Bone marrow (tissue), 2 donors: Measurements from ENCODE around the gene RPL37.
"Not testable (repeated sequence)": the region's sequence is repeated elsewhere in the genome, so short reads cannot be mapped to it uniquely, and the experiment has no call there.

Source experiments
- DNase-seq, 2 donors: peaks; one replicate each; lab custom pipeline; 2025; lab: John Stamatoyannopoulos, UW

The RPL37 gene

DNA sequence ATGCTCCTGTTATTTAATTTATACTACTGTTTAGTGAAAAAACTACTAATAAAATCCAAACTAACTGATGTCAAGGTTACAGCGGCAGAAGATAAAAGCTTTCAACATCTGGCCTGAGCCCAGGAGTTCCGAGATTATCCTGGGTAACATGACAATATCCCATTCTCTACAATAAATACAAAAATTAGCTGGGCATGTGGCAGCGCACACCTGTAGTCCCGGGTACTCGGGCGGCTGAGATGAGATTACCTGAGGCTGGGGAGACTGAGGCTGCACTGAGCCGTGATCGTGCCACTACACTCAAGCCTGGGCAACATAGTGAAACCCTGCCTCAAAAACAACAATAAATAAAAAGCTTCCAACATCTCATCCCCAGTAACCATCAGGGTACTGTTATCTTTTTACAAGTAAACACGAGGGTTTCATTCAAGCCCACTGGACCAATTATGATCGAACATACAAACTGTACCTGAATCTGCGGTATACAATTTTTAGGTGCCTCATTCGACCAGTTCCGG, 1.3 kb downstream of the RPL37 start:
- DNase-seq, result no peak

GRCh38 chr5:40832345-40832744, 2.7 kb downstream of the RPL37 start:
- DNase-seq, result no peak

- no peak for DNase-seq
Observed at GRCh38 chr5:40831346-40832210, 3.4 kb downstream of the RPL37 start.

GRCh38 chr5:40829748-40830533, 5.1 kb downstream of the RPL37 start:
- no peak for DNase-seq

GRCh38 chr5:40828690-40829661, 6.0 kb downstream of the RPL37 start:
- no peak for DNase-seq

- DNase-seq, result no peak
Observed at GRCh38 chr5:40828021-40828631, 6.9 kb downstream of the RPL37 start.

- no peak for DNase-seq
Observed at GRCh38 chr5:40827188-40827977, 7.6 kb downstream of the RPL37 start.

- DNase-seq, result no peak
Observed at GRCh38 chr5:40826489-40827187, 8.4 kb downstream of the RPL37 start.

- not testable (repeated sequence) for DNase-seq
Observed at GRCh38 chr5:40825461-40826043, 9.5 kb downstream of the RPL37 start.

DNA sequence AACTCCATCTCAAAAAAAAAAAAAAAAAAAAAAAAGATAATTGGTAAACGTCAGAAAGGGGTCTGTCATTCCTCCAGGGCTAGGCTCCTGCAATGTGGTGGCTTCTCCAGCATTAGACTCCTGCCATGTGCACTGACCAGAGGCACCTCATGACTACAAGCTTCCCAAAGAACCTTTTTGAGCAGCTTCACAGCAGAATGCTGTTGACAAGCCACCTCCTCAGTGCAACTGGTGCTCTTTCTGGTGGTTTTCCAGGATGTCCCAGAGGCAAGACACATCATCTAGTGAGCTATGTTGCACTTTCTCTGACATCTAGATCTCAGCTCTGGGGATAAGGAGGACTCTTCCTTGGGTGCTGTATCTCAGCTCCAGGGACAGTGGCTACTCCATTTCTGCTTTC, 11.6 kb downstream of the RPL37 start:
- DNase-seq, result no peak

- no peak for DNase-seq
Observed at GRCh38 chr5:40813698-40814281, 21.2 kb downstream of the RPL37 start.

GRCh38 chr5:40812125-40812524, 22.9 kb downstream of the RPL37 start:
- no peak for DNase-seq

- DNase-seq, result no peak
Observed at GRCh38 chr5:40801771-40802562, 33.1 kb downstream of the RPL37 start.

DNA sequence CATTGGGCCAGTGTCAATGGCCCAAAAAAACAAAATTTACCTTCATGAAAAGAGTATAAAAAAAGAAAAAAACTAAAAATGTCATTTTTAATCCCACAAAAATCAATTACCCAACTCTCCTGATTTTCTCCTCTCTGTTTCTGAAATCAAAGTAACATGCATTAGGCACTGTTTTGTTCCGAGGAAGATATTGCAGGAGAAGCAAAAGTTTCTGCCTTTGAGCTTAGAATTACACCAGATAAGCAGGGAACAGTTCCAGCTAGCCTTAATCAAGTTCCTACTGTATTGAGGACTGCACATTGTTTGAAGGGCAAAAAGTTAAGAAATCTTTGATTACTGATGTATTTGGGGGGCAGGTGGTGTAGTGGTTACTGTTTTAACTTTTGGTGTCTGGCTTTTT, 35.8 kb downstream of the RPL37 start:
- DNase-seq, result no peak

DNA sequence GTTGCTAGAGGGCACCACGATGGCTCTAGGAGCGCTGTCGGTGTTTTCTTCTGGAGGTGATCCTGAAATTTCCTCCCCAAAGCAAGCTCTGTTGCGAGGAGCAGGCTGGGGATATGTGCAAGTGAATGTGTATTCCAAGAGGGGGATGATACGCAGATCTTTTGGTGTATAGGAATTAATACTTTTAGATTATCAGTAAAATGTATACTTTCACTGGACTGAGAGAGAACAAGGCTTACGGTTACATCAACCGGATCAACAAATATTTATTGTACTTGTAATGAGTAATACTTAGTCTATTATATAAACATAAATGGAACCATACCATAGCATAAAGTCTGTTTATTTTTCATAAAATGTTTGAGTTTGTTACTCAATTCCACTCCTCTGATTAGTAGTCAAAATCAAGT, 36.2 kb downstream of the RPL37 start:
- DNase-seq, result peak in 1 of 2 donors; percentile 7

DNA sequence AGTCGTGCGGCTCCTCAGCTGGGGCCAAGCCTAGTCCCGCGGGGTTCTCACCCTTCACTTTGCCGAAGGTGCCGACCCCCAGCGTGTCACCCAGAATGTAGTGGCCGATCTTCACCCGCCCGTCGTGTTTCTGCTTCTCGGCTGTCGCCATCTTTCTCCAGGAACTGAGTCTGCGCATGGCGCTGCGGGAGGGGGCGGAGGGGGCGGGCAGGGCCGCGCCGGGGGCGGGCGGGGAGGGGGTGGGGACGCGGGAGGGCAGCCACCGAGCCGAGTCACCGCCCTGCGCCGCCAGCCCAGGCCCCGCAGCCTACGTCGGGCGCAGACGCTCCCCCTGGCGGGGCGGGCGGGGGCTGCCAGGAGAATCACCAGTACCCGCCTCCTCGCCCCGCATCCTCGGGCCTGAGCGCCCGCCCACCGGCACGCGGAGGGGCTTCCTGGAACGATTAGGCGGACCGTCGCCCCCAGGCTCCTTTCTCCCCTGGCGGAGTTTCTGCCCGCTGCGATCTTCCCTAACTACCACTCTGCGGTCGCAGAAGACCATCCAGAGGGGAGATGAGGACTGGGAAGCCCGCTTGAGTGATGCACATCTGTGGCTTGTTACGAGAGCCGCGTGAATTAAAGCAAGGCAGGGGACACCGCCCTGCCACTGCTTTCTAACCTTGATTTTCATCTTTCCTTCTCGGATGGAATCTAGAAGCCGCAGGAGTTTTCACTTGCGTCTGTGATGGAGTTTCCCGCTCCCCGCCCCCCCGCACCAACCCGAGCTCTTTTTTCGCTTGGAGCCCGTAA, 36.8 kb downstream of the RPL37 start, which contains the start of gene PRKAA1:
Gene PRKAA1 (minus strand): TSS at position 363 of the 789 bp plus-strand sequence. CDS start 185 bp downstream, at position 178.
- DNase-seq, result peak; percentile 75 to 93
